Esophagus muscularis mucosa (tissue), 4 donors: ENCODE results near the gene CYP26B1. TPM values are rescaled to one million over a fixed set of nuclear protein-coding genes. Genes with fewer than 3 reads are reported as not detected.

Experiments used
- DNase-seq: peaks from one replicate; pipeline ENCODE4 v3.0.0-alpha.2; 2017; ENCODE audit errors: extremely low spot score
- H3K27ac ChIP-seq, 4 donors: fragments of 200-600 bp; sonication (generic); replicated peaks in 1 of 4; 1 replicate in 3 of 4; 2 replicates in 1 of 4; pipeline ENCODE4 v1.5.1; 2016 to 2019; ENCODE audit warnings: mild to moderate bottlenecking in 1 of 4
- H3K27me3 ChIP-seq, 4 donors: fragments of 200-600 bp; sonication (generic); one replicate each; pipeline versions ENCODE4 v1.5.1 to v1.6.0; 2016 to 2019
- H3K36me3 ChIP-seq, 4 donors: fragments of 200-600 bp; sonication (generic); one replicate each; pipeline ENCODE4 v1.5.1; 2016 to 2019
- H3K4me1 ChIP-seq, 4 donors: fragments of 200-600 bp; sonication (generic); one replicate each; pipeline ENCODE4 v1.5.1; 2016 to 2019
- H3K4me3 ChIP-seq, 4 donors: fragments of 200-600 bp; sonication (generic); 1 replicate in 2 of 4; 2 replicates in 2 of 4; pipeline ENCODE4 v1.5.1; 2016 to 2019; ENCODE audit warnings: mild to moderate bottlenecking in 4 of 4, moderate library complexity in 1 of 4
- H3K9me3 ChIP-seq, 4 donors: fragments of 200-600 bp; sonication (generic); 1 replicate in 3 of 4; 2 replicates in 1 of 4; pipeline ENCODE4 v1.5.1; 2016 to 2019
- EP300 ChIP-seq: sonication (generic); formaldehyde crosslinking; IDR thresholded peaks from one replicate; pipeline ENCODE4 v1.6.1; 2017; ENCODE audit warnings: antibody characterized with exemption
- POLR2A ChIP-seq: fragments of 450-650 bp; IDR thresholded peaks from one replicate; pipeline ENCODE4 v1.6.1; 2017; ENCODE audit warnings: antibody characterized with exemption, moderate library complexity, mild to moderate bottlenecking, low read depth
- POLR2AphosphoS5 ChIP-seq, 2 donors: sonication (generic); formaldehyde crosslinking; IDR thresholded peaks; one replicate each; pipeline ENCODE4 v1.6.1; 2017; ENCODE audit warnings: antibody characterized with exemption in 2 of 2
- WGBS: methylation state at CpG from one replicate; pipeline ENCODE4 v1.1.5; 2018; 5-methylcytosine and 5-hydroxymethylcytosine counted together
- intact Hi-C: fragments of 100-400 bp; cut with DNase I; formaldehyde crosslinking; loops from one replicate; pipeline ENCODE4 v1.15.1; 2023
- total RNA-seq, 4 donors: library from RNA; depleted of rRNA; stranded (reverse); fragments of >200 nt; gene quantifications; one replicate each; pipeline versions ENCODE4 v1.1.0 to v1.2.1, GENCODE V29; 2016
- TF ChIP-seq, protein P1 (sequence below), 3 experiments: fragments of 200-600 bp in 2 of 3; fragments of 450-650 bp in 1 of 3; sonication (generic) in 2 of 3; IDR thresholded peaks; one replicate each; pipeline ENCODE4 v1.5.1; 2017 to 2019; ENCODE audit warnings: antibody characterized with exemption in 3 of 3, mild to moderate bottlenecking in 2 of 3, moderate library complexity in 1 of 3

The CYP26B1 gene
- total RNA-seq, 4 donors from 2014 or later: 1.2 to 3.6 (median 2.4) TPM

DNA sequence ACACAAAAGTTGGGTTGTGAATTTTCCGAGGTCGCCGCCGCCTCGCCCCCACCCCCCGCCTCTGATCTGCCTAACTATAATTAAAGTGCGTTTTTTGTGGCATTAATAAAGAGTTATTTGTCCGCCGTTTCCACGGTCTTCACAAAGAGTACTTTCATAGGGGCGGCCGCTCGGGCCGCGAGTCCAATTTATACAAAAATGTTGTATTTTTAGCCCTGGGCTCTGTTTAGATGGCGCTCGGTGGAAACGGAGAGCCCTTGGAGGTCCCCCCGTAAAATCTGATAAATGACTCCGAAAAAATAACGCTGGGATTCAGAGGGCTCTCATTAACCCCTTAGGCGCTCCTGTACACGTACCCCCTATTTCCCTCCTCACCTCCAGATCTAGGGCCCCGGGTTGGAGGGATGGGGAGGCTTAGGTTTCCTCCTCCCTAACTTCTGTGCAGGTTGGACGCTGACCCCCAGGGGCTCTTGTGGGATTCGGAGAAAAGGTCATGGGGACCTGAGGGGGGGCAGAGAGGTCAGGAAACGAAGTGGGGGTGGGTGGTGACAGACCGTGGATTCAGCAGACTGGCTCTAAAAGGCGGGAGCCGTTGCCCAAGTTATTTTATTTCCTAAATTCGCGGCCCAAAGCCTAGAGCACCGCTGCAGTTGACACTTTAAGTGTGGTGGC, 1.9 kb downstream of the CYP26B1 start:
- Histone ChIP-seq H3K4me1 (peaks cover 69 to 85% (median 83%) of the 10 kb centered on the region in 4 donors), H3K36me3 (no peaks in the 10 kb centered on the region), H3K4me3 (peak overlapping the region; percentile 52 to 61 (median 56)), H3K27ac (peak overlapping the region in 2 of 4 donors; percentile 22 to 60), H3K9me3 (no peaks in the 10 kb centered on the region), H3K27me3 (peaks cover 11 to 71% (median 52%) of the 10 kb centered on the region in 4 donors)
- DNase-seq: peak; percentile 89
- TF ChIP-seq POLR2A (no peak), POLR2AphosphoS5 (IDR thresholded peaks at IDR 0.05) (no peak), EP300 (no peak)
- TF ChIP-seq, protein P1, sequence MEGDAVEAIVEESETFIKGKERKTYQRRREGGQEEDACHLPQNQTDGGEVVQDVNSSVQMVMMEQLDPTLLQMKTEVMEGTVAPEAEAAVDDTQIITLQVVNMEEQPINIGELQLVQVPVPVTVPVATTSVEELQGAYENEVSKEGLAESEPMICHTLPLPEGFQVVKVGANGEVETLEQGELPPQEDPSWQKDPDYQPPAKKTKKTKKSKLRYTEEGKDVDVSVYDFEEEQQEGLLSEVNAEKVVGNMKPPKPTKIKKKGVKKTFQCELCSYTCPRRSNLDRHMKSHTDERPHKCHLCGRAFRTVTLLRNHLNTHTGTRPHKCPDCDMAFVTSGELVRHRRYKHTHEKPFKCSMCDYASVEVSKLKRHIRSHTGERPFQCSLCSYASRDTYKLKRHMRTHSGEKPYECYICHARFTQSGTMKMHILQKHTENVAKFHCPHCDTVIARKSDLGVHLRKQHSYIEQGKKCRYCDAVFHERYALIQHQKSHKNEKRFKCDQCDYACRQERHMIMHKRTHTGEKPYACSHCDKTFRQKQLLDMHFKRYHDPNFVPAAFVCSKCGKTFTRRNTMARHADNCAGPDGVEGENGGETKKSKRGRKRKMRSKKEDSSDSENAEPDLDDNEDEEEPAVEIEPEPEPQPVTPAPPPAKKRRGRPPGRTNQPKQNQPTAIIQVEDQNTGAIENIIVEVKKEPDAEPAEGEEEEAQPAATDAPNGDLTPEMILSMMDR (IDR thresholded peaks at IDR 0.05): no peak
- WGBS: 5% methylated on average over 33 of the region's 33 CpGs
- intact Hi-C loops: loop anchor here (5.0 to 10.0 kb wide), 2 partner anchors 218 to 599 kb away; no protein-coding TSS in a partner anchor

DNA sequence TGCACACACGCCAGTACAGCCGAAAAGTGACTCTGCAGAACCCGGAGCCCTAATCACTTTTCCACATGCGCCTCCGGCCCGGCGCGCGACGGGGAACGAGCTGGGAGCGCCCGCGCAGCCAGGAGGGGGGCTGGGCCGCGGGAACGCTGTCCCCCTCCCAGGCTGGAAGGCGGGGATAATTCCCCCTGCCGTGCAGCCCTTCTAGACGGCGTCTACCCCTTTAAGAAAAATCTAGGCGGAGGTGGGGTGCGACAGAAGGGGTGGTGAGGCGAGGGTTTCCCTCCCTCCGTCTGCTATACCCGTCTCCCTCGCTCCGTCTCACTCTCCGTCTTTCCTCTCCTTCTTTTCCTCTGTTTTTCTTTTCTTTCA, 2.4 kb downstream of the CYP26B1 start:
- Histone ChIP-seq H3K27me3 (peaks cover 11 to 67% (median 52%) of the 10 kb centered on the region in 4 donors), H3K4me3 (peak overlapping the region; percentile 52 to 61 (median 56)), H3K4me1 (peaks cover 69 to 81% (median 79%) of the 10 kb centered on the region in 4 donors), H3K36me3 (no peaks in the 10 kb centered on the region), H3K9me3 (no peaks in the 10 kb centered on the region), H3K27ac (peak overlapping the region in 2 of 4 donors; percentile 22 to 60)
- WGBS: 2% methylated on average over 24 of the region's 29 CpGs
- intact Hi-C loops: loop anchor here (5.0 to 10.0 kb wide), 2 partner anchors 218 to 600 kb away; no protein-coding TSS in a partner anchor
- DNase-seq: peak; percentile 87
- TF ChIP-seq POLR2A (no peak), POLR2AphosphoS5 (IDR thresholded peaks at IDR 0.05) (no peak), EP300 (no peak)
- TF ChIP-seq, protein P1 (IDR thresholded peaks at IDR 0.05): no peak

DNA sequence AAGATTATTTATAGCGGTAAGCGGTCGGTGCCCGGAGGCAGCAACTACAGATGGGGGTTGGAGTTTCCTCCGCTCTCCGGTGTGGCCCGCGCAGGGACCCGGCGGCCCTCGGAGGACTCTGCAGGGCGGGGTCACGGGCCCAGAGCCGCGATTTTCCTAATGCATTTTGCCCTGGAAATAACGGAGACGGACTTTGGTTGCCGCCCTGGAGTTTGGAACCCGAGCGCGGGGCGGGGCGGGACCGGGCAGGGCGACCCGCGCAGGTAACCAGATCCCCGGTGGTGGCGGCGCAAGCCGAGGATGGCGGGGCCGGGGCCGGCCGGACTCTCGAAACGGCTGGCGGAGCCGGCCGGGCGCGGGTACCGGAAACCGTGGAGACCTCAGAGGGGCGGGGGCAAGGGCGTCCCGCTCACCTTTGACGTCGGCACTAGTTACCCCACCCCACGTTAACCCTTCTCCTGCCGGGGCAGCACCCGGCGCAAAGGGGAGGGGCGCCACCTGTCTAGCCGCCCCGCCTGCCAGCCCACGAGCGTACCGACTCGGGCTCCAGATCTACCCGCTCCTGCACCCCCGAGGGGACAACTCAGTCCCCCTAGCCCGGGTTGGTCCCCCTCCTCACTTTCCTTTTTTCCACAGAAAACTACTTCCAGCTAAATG, 2.9 kb downstream of the CYP26B1 start:
- intact Hi-C loops: loop anchor here (5.0 to 10.0 kb wide), 2 partner anchors 217 to 600 kb away; no protein-coding TSS in a partner anchor
- Histone ChIP-seq H3K27ac (peak overlapping the region in 3 of 4 donors; percentile 4 to 60 (median 22)), H3K36me3 (no peaks in the 10 kb centered on the region), H3K27me3 (peaks cover 11 to 61% (median 48%) of the 10 kb centered on the region in 4 donors), H3K4me1 (peaks cover 63 to 76% (median 74%) of the 10 kb centered on the region in 4 donors), H3K9me3 (no peaks in the 10 kb centered on the region), H3K4me3 (peak overlapping the region; percentile 52 to 61 (median 56))
- DNase-seq: peak; percentile 91
- no peak for TF ChIP-seq POLR2AphosphoS5 (IDR thresholded peaks at IDR 0.05)
- TF ChIP-seq, protein P1 (IDR thresholded peaks at IDR 0.05): no peak
- TF ChIP-seq EP300: no peak
- no peak for TF ChIP-seq POLR2A
- WGBS: under 1% methylated on average over 28 of the region's 63 CpGs

DNA sequence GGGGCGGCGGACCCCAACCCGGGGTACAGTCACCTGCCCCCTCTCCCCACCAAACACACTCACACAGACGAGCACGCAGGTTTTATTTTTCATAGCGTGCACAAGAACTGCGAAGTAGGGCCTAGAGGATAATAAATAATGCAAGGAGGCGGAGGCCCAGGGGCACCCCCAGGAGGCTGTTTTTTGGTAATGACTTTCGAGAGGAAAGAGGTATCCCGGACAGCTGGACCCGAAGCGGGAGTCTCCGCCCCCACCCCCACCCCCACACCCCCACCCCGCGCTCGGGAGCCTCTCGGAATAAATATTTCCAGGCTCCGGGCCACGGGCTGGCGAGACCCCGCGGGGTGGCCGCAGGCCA, 3.4 kb downstream of the CYP26B1 start:
- intact Hi-C loops: loop anchor here (10.0 kb wide), 1 partner anchor 601 kb away; no protein-coding TSS in a partner anchor
- Histone ChIP-seq H3K9me3 (no peaks in the 10 kb centered on the region), H3K4me3 (peak overlapping the region; percentile 52 to 61 (median 56)), H3K4me1 (peaks cover 58 to 71% (median 69%) of the 10 kb centered on the region in 4 donors), H3K27ac (peak overlapping the region in 3 of 4 donors; percentile 4 to 60 (median 6)), H3K27me3 (peaks cover 11 to 56% (median 43%) of the 10 kb centered on the region in 4 donors), H3K36me3 (no peaks in the 10 kb centered on the region)
- peak; percentile 90 for DNase-seq
- no peak for TF ChIP-seq EP300
- TF ChIP-seq, protein P1 (IDR thresholded peaks at IDR 0.05): no peak
- no peak for TF ChIP-seq POLR2AphosphoS5 (IDR thresholded peaks at IDR 0.05)
- 15% methylated on average over 6 of the region's 23 CpGs for WGBS
